ENCODE data around the gene CC2D2A.

- TF ChIP-seq CTCF (IDR thresholded peaks at IDR 0.05) (no peak), POLR2AphosphoS5 (IDR thresholded peaks at IDR 0.05) (no peak), POLR2A (IDR thresholded peaks at IDR 0.05) (no peak), EP300 (IDR thresholded peaks at IDR 0.05) (no peak)
Observed at GRCh38 chr4:15489551-15489950, 19.9 kb downstream of the CC2D2A start.
